Heart left ventricle (tissue), 13 donors: Measurements from ENCODE around the gene LOC101059915.
"Not testable (repeated sequence)": the region's sequence is repeated elsewhere in the genome, so short reads cannot be mapped to it uniquely, and the experiment has no call there.

ENCODE experiments used
- POLR2A ChIP-seq, 2 donors: fragments of 450-650 bp; IDR thresholded peaks; one replicate each; pipeline ENCODE4 v1.6.1; 2017; ENCODE audit warnings: antibody characterized with exemption in 2 of 2, mild to moderate bottlenecking in 2 of 2, moderate library complexity in 2 of 2
- TF ChIP-seq, protein P1 (sequence below), 12 donors: fragments of 200-600 bp; sonication (generic) in 4 of 12; IDR thresholded peaks; one replicate each; pipeline versions ENCODE4 v1.5.0 to v1.8.0; 2018 to 2022; ENCODE audit warnings: antibody characterized with exemption in 12 of 12, mild to moderate bottlenecking in 5 of 12
- donor health status: ischemic (EF 13 %, LVEDD 7.1; RV severe dilation, severe dysfunction).
- donor health status: DM: no; HTN: yes; CAD: no.
- donor health status: DM: no; HTN: no; CAD: no.
- donor health status: ischemic (EF 25% LVEDD 6.9; RV normal size, moderate dysfunction).
- donor health status: ischemic (EF 25% LVEDD 5.7; RV mildly dilated, moderate dysfunction).
- donor health status: ischemic (EF 35%, LVEDD 5.7; RV mildly dilated, moderate dysfunction).
- donor health status: nonischemic (EF 11% LVEDD 7.7; RV severe dilation, severe dysfunction).
- donor health status: DM: yes; HTN: yes; CAD: no.
- donor health status: PGD.
- donor health status: ischemic (EF 29% LVEDD 5.4; RV normal size, mild dysfunction).
- donor health status: nonischemic (EF 23%, LVEDD 6.1; RV moderate dilation, normal function).

DNA sequence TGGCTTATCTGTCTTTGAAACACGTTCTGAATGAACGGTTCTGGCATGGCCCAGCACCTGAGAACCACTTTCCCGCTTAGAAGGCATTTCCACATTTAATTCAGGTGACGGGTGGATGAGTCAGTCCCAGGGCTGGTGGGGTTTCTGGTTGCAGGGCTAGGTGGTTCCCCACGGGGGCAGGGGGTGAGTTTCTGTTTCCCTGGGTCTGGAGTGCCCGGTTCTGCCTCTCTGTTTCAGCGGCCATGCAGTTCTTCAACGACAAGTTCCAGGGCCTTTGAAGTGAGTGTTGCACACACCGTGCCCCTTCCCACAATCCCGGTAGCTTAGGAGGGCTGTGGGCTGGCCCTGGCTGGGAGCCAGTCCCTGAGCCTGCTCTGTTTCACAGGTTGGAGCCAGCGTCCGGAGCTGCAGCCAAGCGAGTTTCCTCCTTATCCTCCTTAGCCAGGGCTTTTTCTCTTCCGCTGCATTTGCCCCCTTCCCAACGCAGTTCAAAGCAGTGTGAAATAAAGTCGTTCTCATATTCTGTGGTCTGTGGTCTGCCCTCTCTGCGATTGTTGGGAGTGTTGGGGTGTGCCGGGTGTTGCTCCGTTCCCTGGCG is 53.0 kb downstream of the LOC101059915 start:
- TF ChIP-seq, protein P1, sequence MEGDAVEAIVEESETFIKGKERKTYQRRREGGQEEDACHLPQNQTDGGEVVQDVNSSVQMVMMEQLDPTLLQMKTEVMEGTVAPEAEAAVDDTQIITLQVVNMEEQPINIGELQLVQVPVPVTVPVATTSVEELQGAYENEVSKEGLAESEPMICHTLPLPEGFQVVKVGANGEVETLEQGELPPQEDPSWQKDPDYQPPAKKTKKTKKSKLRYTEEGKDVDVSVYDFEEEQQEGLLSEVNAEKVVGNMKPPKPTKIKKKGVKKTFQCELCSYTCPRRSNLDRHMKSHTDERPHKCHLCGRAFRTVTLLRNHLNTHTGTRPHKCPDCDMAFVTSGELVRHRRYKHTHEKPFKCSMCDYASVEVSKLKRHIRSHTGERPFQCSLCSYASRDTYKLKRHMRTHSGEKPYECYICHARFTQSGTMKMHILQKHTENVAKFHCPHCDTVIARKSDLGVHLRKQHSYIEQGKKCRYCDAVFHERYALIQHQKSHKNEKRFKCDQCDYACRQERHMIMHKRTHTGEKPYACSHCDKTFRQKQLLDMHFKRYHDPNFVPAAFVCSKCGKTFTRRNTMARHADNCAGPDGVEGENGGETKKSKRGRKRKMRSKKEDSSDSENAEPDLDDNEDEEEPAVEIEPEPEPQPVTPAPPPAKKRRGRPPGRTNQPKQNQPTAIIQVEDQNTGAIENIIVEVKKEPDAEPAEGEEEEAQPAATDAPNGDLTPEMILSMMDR (IDR thresholded peaks at IDR 0.05) = not testable (repeated sequence)
- TF ChIP-seq POLR2A (IDR thresholded peaks at IDR 0.05) = not testable (repeated sequence)
